Amniotic stem cell (primary cell): ENCODE data around the gene MARCHF3.
"Not testable (repeated sequence)": the region's sequence is repeated elsewhere in the genome, so short reads cannot be mapped to it uniquely, and the experiment has no call there.

Experiments
- DNase-seq: peaks from one replicate; lab custom pipeline; 2025; lab: John Stamatoyannopoulos, UW

Gene MARCHF3

DNA sequence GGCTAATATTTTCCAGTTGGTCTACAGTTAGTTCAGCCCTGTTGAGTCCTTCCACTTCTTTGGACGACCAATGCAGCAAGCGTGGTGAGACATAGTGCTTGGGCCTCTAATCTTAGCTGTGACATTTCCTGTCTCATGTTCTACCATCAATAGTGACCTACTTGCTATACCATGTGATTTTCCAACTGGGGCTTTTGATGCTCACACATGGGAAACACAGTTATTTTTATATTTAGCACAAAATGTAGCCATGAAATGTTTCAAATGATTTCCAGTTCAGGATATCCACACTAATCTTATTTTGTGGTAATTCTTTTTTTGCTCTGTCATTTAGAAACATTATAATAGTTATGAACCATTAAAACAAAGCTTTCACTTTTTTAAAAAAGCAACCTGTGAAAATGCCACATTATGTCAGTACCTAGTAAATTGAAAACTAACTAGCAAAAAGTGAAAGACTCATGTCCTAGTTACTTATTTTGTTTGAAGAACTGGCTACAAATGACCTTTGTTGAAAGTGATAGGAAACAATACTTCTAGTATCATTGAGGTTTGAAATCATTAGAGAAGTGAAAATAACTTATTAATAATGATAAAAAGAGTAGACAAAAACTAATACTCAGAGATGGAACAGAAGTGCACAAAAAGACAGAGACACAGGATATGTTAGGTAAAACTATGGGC lies 18.3 kb downstream of the MARCHF3 start:
- no peak for DNase-seq

DNA sequence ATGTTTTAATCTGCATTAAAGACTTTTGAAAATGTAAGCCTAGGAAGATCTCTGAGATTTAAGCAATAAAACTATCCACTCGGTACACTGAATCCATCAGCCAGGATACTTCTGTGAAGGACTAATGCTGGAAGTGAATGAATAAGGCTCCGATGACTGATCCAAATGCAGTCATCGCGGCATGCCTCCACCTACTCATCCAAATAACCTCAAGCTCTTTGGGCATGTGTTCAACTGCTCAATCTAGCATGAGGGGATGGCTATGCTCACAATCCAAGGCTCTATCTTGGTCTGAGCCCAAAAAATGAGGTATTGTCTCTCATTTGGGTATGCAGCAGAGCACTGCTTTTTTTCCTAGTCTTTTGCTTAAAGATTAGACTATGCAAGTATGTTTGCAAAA lies 19.2 kb downstream of the MARCHF3 start:
- peak; percentile 62 for DNase-seq

GRCh38 chr5:127010362-127010761 lies 20.0 kb downstream of the MARCHF3 start:
- no peak for DNase-seq

GRCh38 chr5:127009784-127010183 lies 20.6 kb downstream of the MARCHF3 start:
- no peak for DNase-seq

DNA sequence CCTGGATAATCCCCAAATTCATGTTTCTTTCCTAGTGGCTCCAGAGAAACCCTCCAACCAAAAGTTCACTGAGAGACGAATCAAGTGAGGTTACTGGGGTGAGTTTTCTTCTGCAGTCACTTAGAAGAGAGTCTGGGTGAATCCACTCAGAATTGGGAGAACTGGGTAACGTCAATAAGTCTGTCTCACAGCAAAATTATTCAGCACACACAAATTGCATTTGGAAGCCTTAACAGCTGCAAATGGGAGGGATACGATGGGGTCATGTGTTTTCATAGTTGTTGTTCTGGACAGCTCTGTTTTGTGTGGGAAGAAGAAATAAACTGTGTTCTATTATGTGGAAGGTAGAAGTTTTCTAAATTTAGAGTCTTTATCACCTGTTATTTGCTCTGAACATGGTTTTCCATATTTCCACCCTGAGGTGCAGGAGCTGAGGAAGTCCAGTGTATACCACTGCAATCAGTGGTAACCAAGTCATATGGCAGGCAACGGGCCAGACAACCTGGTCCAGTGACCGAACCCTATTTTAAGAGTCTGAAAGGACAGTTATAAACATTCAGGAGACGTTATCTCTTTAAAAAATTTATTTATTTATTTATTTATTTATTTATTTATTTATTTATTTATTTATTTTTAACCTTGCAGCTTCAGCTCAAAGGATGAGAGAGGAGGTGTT lies 21.9 kb downstream of the MARCHF3 start:
- DNase-seq: no peak

DNA sequence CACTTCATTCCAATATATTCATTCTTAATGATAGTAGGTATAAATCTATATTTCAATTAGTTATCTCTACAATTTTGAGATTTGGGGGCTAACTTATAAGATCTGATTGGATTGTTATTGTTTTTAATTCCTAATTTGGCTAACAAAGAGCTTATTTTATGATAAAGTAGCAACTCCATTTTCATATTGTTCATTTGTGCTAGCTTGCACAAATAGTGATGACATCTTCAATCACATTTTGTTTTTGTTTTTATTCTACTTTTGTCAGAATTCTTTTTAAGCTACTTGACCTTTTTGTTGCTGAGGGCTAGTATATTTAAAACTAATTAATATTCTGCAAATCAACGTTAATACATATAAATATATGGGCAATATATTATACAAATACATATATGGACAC lies 22.8 kb downstream of the MARCHF3 start:
- DNase-seq: no peak

DNA sequence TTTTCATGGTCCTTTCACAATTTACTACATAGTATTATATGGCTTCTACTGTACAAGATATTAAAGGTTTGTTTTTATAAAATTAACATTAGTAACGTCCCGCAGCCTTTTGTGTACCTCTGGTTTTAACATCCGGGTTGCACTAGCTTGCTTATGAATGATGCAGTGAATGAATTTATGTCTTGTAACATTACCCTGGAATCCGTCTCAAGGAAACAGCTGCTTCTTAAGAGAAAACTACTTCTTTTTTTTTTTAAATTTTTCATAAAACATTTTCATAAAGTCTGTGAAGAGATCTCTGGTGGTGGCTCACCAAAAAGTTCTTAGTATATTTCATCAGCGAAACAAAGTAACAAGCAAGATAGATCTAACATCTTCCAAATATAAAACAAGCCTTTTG lies 23.6 kb downstream of the MARCHF3 start:
- DNase-seq: no peak

DNA sequence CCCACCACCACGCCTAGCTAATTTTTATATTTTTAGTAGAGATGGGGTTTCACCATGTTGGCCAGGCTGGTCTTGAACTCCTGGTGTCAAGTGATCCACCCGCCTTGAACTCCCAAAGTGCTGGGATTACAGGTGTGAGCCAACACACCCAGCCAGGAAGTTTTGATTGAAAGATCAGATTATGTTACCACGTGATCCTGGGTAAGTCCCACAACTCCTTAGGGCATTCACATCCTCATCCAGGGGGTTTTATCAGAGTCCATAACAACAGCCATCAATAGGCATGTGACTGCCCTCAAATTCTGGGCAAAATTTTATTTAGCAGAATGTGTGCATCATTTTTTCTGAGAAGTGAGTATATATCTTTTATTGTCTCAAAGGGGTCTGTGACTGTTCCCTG lies 25.1 kb downstream of the MARCHF3 start:
- DNase-seq: not testable (repeated sequence)

DNA sequence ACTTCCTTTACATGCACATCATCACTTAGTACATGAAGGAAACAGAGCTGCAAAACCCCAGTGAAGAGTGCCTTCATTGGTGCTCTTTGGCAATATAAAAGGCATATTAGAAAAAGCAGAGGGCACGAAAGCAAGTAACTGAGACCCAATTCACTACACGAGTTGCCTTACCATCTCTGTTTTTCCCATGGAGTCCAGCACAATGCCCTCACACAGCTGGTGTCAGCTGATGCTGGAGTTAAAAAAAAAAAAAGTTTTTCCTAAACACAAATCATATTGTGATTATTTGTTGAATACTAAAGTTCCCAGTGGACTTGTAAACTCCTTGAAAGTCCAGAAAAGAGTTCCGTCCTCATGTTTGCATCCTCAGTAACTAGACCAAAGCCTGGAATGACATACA lies 25.6 kb downstream of the MARCHF3 start:
- no peak for DNase-seq

DNA sequence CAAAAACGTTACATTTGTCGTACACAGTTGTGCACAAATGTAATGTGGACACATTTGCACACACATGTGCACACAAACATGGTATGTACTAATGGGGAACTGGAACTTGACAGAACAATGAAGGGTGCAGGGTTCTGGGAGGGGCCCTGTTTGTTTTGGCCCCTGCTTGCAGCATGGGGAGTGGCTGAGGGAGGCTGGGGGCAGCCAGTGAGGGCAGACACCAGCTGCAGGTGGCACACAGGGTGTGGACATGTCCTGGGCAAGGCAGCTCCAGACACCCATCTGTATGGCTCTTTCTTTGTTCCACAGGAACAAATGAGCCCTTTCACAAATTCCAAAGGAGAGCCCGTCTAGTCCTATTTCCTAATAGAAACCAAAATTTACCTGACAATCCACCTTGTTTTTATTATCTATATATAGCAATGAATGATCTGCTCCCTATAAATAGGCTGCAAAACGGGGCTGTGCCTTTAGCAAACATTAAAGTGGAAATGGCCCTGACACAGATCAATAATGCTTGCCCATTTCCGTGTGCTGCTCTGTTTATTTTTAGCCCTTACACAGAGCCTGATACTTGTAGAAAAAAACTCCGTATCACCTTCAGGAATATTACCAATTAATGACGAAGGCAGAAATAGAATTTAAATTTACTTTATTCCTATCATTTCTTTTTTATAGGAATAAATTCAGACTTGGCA lies 26.4 kb downstream of the MARCHF3 start:
- no peak for DNase-seq

DNA sequence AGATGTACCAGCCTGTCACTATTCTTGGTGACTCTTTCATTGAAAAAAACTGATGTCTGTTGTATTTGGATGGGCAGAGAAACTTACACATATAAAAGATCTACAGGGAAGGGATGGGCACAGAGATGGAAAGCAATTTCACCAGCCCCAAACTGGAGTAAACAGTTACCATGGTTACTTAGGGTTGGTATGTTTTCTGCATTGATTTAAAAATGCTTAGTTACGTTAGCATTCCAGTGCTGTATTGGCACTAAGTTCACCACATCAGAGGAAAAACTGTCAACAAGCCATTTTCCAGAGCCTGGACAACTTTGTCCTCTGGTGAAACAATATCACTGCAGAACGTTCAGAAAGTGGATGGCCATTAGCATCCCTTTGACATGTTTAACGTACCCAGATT lies 28.0 kb downstream of the MARCHF3 start:
- no peak for DNase-seq

- peak; percentile 75 for DNase-seq
Measured at GRCh38 chr5:127001621-127002296, 28.6 kb downstream of the MARCHF3 start.

GRCh38 chr5:126998895-126999570 lies 31.3 kb downstream of the MARCHF3 start:
- DNase-seq: no peak

GRCh38 chr5:126998201-126998631 lies 32.1 kb downstream of the MARCHF3 start:
- DNase-seq: no peak

DNA sequence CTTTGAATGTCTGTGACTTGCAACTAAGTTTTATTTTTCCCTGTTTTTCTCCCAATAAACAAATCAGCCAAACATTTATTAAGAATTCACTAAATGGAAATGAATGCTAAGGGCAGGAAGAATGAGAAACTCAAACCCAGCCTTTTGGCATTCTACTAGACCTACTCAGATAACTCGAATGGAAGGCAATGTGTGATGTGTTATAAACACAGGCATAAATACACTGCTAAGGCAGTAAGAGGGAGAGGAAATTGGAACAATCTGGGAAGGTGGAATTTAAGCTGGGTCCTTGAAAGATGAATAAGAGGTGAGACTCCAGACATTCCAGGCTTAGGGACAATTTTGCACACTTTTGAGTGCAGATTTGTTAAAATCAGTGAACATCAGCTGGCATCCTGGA lies 34.7 kb downstream of the MARCHF3 start:
- DNase-seq: no peak

GRCh38 chr5:126995039-126995438 lies 35.3 kb downstream of the MARCHF3 start:
- no peak for DNase-seq

DNA sequence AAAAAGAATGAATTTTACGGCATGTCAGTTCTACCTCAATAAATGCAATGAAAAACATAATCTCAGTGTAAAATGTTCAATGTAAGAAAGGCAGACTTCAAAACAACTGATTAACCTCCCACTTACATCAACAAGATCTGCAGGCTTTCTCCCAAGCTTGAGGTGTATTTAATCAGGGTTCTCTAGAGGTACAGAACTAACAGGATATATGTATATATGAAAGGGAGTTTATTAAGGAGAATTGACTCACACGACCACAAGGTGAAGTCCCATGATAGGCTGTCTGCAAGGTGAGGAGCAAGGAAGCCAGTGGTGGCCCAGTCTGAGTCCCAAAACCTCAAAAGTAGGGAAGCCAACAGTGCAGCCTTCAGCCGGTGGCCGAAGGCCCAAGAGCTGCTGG lies 35.9 kb downstream of the MARCHF3 start:
- no peak for DNase-seq

GRCh38 chr5:126988021-126988569 lies 42.3 kb downstream of the MARCHF3 start:
- DNase-seq: no peak

DNA sequence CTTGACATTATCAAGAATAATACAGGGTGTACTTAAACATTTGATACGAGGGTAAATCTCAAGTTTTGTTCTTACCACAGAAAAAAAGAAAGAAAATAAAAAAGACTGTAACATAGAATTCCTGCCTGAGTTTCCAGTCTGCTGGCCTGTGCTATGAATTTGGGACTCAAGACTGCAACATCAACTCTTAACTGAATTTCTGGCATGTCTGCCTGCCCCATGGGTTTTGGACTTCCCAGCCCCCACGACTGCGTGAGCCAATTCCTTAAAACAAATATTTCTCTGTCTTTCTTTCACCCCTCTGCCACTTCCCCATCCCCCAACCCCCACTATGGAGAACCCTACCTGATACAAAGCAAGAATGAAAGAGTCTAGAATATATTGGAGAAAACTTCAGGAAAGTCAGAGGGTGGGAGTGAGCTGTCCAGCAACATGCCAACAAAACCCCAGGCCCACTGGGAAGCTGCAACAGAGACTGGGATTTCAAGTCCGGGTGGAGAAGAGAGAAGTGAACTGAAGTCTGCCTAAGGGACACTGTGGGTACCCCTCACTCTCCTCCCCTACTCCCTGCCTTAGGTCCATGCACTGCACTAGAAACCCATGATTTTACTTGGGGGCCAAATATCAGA lies 43.0 kb downstream of the MARCHF3 start:
- DNase-seq: no peak

DNA sequence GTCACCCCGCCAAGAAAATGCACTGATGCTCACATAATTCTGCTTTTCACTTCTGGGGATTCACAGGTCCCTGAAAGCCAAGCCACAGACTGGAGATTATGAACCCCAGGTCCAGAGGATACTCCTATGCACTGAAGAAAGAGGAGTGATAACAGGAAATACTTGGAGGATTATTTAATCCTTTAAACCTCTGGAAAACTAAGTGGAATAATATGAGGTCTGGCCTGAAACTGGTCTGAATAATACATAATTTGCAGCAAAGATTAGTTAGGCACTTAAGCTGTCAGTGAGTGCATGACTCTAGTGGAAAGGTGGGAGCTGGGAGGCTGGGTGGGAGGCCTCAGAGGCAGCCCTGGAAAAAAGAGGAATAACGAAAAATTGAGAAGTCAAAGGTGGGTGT lies 45.7 kb downstream of the MARCHF3 start:
- no peak for DNase-seq

GRCh38 chr5:126983874-126984266 lies 46.5 kb downstream of the MARCHF3 start:
- DNase-seq: no peak
